Urothelium cell line (cell line): ENCODE data around the gene PDZD7.

ENCODE experiments used
- DNase-seq: peaks from one replicate; pipeline ENCODE4 v3.0.0; 2011; ENCODE audit warnings: low spot score, mixed read lengths
- FAIRE-seq: peaks from 2 replicates; lab custom pipeline; 2011; peaks lifted over from hg19 to GRCh38; lab: Jason Lieb, UNC

The PDZD7 gene

GRCh38 chr10:101005869-101006567, 24.9 kb downstream of the PDZD7 start:
- FAIRE-seq (no peak), DNase-seq (no peak)

- DNase-seq (no peak), FAIRE-seq (no peak)
Measured at GRCh38 chr10:101005361-101005760, 25.6 kb downstream of the PDZD7 start.

GRCh38 chr10:101003639-101004206, 27.2 kb downstream of the PDZD7 start:
- FAIRE-seq: no peak
- DNase-seq: no peak

GRCh38 chr10:101002456-101002855, 28.5 kb downstream of the PDZD7 start:
- DNase-seq (no peak), FAIRE-seq (no peak)

GRCh38 chr10:101001659-101002035, 29.3 kb downstream of the PDZD7 start:
- no peak for DNase-seq

GRCh38 chr10:101000915-101001658, 29.8 kb downstream of the PDZD7 start:
- FAIRE-seq (no peak), DNase-seq (peak; percentile 50)

More at GRCh38 chr10:101001659-101002035, 29.3 kb downstream of the PDZD7 start:
- no peak for FAIRE-seq

GRCh38 chr10:101000127-101000914, 30.6 kb downstream of the PDZD7 start:
- DNase-seq: peak; percentile 32
- no peak for FAIRE-seq

- FAIRE-seq: no peak
- no peak for DNase-seq
Measured at GRCh38 chr10:100999742-101000126, 31.2 kb downstream of the PDZD7 start, which contains the start of gene LZTS2. Gene LZTS2 (plus strand): TSS chr10:100999808. CDS start chr10:101002539, 2,731 bp downstream.

- FAIRE-seq: peak; percentile 89
- DNase-seq: peak; percentile 88
Measured at GRCh38 chr10:100998991-100999741, 31.8 kb downstream of the PDZD7 start.

- FAIRE-seq (peak; percentile 81), DNase-seq (peak; percentile 93)
Measured at GRCh38 chr10:100998183-100998990, 32.5 kb downstream of the PDZD7 start.

GRCh38 chr10:100997360-100998182, 33.4 kb downstream of the PDZD7 start:
- peak; percentile 89 for DNase-seq

GRCh38 chr10:100996678-100997359, 34.1 kb downstream of the PDZD7 start:
- DNase-seq: peak; percentile 76

More at GRCh38 chr10:100997360-100998182, 33.4 kb downstream of the PDZD7 start:
- FAIRE-seq: no peak

GRCh38 chr10:100995181-100995580, 35.7 kb downstream of the PDZD7 start:
- DNase-seq (no peak), FAIRE-seq (no peak)

More at GRCh38 chr10:100996678-100997359, 34.1 kb downstream of the PDZD7 start:
- no peak for FAIRE-seq

GRCh38 chr10:100993986-100994708, 36.8 kb downstream of the PDZD7 start:
- FAIRE-seq: no peak
- DNase-seq: peak; percentile 41

GRCh38 chr10:100989088-100989487, 41.8 kb downstream of the PDZD7 start:
- FAIRE-seq (no peak), DNase-seq (no peak)

- no peak for DNase-seq
- peak; percentile 52 for FAIRE-seq
Measured at GRCh38 chr10:100988166-100988565, 42.8 kb downstream of the PDZD7 start.

GRCh38 chr10:100987685-100988049, 43.3 kb downstream of the PDZD7 start:
- no peak for DNase-seq
- no peak for FAIRE-seq
